ENCODE data around the gene MYO7A. TPM values are rescaled to one million over a fixed set of nuclear protein-coding genes. Genes with fewer than 3 reads are reported as not detected.

MYO7A gene
- total RNA-seq, 2 experiments from 2014 or later, result not detected

GRCh38 chr11:77236901-77237300, 108.9 kb downstream of the MYO7A start:
- DNase-seq (no peak), ATAC-seq (no peak)
- POLR2A ChIA-PET, result no interaction called here
- Mint-ChIP-seq H3K27ac (no peak overlapping the region), H3K4me3 (no peak overlapping the region), H3K36me3 (ENCODE audit: low read depth) (no peaks in the 10 kb centered on the region), H3K9me3 (ENCODE audit: insufficient read depth) (no peaks in the 10 kb centered on the region), H3K4me1 (ENCODE audit: low read depth) (no peaks in the 10 kb centered on the region), H3K27me3 (ENCODE audit: low read depth) (peaks cover 14% of the 10 kb centered on the region)
- CTCF ChIA-PET, result no interaction called here

- H3K27ac Mint-ChIP-seq, result no peak overlapping the region
- ATAC-seq, result no peak
Measured at GRCh38 chr11:77244277-77245027, 116.4 kb downstream of the MYO7A start.

GRCh38 chr11:77249427-77249826, 121.4 kb downstream of the MYO7A start:
- H3K4me3 Mint-ChIP-seq, result no peak overlapping the region
- H3K9me3 Mint-ChIP-seq (ENCODE audit: insufficient read depth), result peaks cover 5% of the 10 kb centered on the region
- H3K4me1 Mint-ChIP-seq (ENCODE audit: low read depth), result no peaks in the 10 kb centered on the region
- ATAC-seq (no peak), DNase-seq (no peak)
- CTCF ChIA-PET, result interaction anchor here (1.3 kb wide), 1 partner anchor 223 kb away, joined by 3 read pairs; no protein-coding TSS in a partner anchor
- no peak overlapping the region for H3K27ac Mint-ChIP-seq
- no peaks in the 10 kb centered on the region for H3K36me3 Mint-ChIP-seq (ENCODE audit: low read depth)
- no peaks in the 10 kb centered on the region for H3K27me3 Mint-ChIP-seq (ENCODE audit: low read depth)
- POLR2A ChIA-PET, result no interaction called here

More at GRCh38 chr11:77244277-77245027, 116.4 kb downstream of the MYO7A start:
- H3K4me3 Mint-ChIP-seq, result no peak overlapping the region
- POLR2A ChIA-PET, result no interaction called here
- CTCF ChIA-PET, result interaction anchor here (1.4 kb wide), 1 partner anchor 303 kb away, joined by 3 read pairs; no protein-coding TSS in a partner anchor
- DNase-seq, result no peak
- H3K9me3 Mint-ChIP-seq (ENCODE audit: insufficient read depth), result no peaks in the 10 kb centered on the region
- H3K36me3 Mint-ChIP-seq (ENCODE audit: low read depth), result no peaks in the 10 kb centered on the region
- H3K4me1 Mint-ChIP-seq (ENCODE audit: low read depth), result no peaks in the 10 kb centered on the region
- H3K27me3 Mint-ChIP-seq (ENCODE audit: low read depth), result no peaks in the 10 kb centered on the region

- H3K4me1 Mint-ChIP-seq (ENCODE audit: low read depth), result no peaks in the 10 kb centered on the region
- H3K27ac Mint-ChIP-seq, result no peak overlapping the region
- H3K4me3 Mint-ChIP-seq, result no peak overlapping the region
- ATAC-seq, result no peak
- no peak for DNase-seq
- no peaks in the 10 kb centered on the region for H3K36me3 Mint-ChIP-seq (ENCODE audit: low read depth)
- H3K9me3 Mint-ChIP-seq (ENCODE audit: insufficient read depth), result peaks cover 5% of the 10 kb centered on the region
- ChIA-PET CTCF (interaction anchor here (1.0 kb wide), 1 partner anchor 9 kb away, joined by 3 read pairs; no protein-coding TSS in a partner anchor), POLR2A (no interaction called here)
- no peaks in the 10 kb centered on the region for H3K27me3 Mint-ChIP-seq (ENCODE audit: low read depth)
Measured at GRCh38 chr11:77250881-77251640, 123.0 kb downstream of the MYO7A start.

GRCh38 chr11:77252555-77253270, 124.7 kb downstream of the MYO7A start:
- POLR2A ChIA-PET, result no interaction called here
- no peaks in the 10 kb centered on the region for H3K36me3 Mint-ChIP-seq (ENCODE audit: low read depth)
- DNase-seq, result no peak
- H3K4me3 Mint-ChIP-seq, result no peak overlapping the region
- H3K27me3 Mint-ChIP-seq (ENCODE audit: low read depth), result peaks cover 7% of the 10 kb centered on the region
- peaks cover 5% of the 10 kb centered on the region for H3K9me3 Mint-ChIP-seq (ENCODE audit: insufficient read depth)
- no peak for ATAC-seq
- H3K27ac Mint-ChIP-seq, result no peak overlapping the region
- CTCF ChIA-PET, result no interaction called here
- H3K4me1 Mint-ChIP-seq (ENCODE audit: low read depth), result no peaks in the 10 kb centered on the region

- CTCF ChIA-PET, result no interaction called here
- ATAC-seq (no peak), DNase-seq (no peak)
- H3K27ac Mint-ChIP-seq, result no peak overlapping the region
- no peaks in the 10 kb centered on the region for H3K4me1 Mint-ChIP-seq (ENCODE audit: low read depth)
- H3K27me3 Mint-ChIP-seq (ENCODE audit: low read depth), result peaks cover 10% of the 10 kb centered on the region
- POLR2A ChIA-PET, result no interaction called here
- peaks cover 5% of the 10 kb centered on the region for H3K9me3 Mint-ChIP-seq (ENCODE audit: insufficient read depth)
- H3K36me3 Mint-ChIP-seq (ENCODE audit: low read depth), result no peaks in the 10 kb centered on the region
- H3K4me3 Mint-ChIP-seq, result no peak overlapping the region
Measured at GRCh38 chr11:77253690-77254089, 125.6 kb downstream of the MYO7A start.

- ATAC-seq (no peak), DNase-seq (no peak)
- H3K27me3 Mint-ChIP-seq (ENCODE audit: low read depth), result peaks cover 34% of the 10 kb centered on the region
- peaks cover 3% of the 10 kb centered on the region for H3K9me3 Mint-ChIP-seq (ENCODE audit: insufficient read depth)
- no peak overlapping the region for H3K4me3 Mint-ChIP-seq
- no peaks in the 10 kb centered on the region for H3K4me1 Mint-ChIP-seq (ENCODE audit: low read depth)
- no peaks in the 10 kb centered on the region for H3K36me3 Mint-ChIP-seq (ENCODE audit: low read depth)
- no peak overlapping the region for H3K27ac Mint-ChIP-seq
- ChIA-PET POLR2A (no interaction called here), CTCF (interaction anchor here (1.2 kb wide), 1 partner anchor 9 kb away, joined by 3 read pairs; no protein-coding TSS in a partner anchor)
Measured at GRCh38 chr11:77259641-77260040, 131.6 kb downstream of the MYO7A start.

- peaks cover 3% of the 10 kb centered on the region for H3K9me3 Mint-ChIP-seq (ENCODE audit: insufficient read depth)
- ATAC-seq, result no peak
- H3K27me3 Mint-ChIP-seq (ENCODE audit: low read depth), result peaks cover 35% of the 10 kb centered on the region
- ChIA-PET CTCF (no interaction called here), POLR2A (no interaction called here)
- no peaks in the 10 kb centered on the region for H3K36me3 Mint-ChIP-seq (ENCODE audit: low read depth)
- DNase-seq, result no peak
- no peak overlapping the region for H3K4me3 Mint-ChIP-seq
- H3K4me1 Mint-ChIP-seq (ENCODE audit: low read depth), result no peaks in the 10 kb centered on the region
- H3K27ac Mint-ChIP-seq, result no peak overlapping the region
Measured at GRCh38 chr11:77262803-77263202, 134.8 kb downstream of the MYO7A start.

Other genes with a start within 250 kb of the MYO7A start
- gene B3GNT6, start 93.8 kb upstream of the MYO7A start, total RNA-seq, result not detected
- 1 to 10 TPM; 1.0 to 1.4 TPM for gene CAPN5, start 61.3 kb upstream of the MYO7A start, total RNA-seq
- not detected for gene OMP, start 25.4 kb upstream of the MYO7A start, total RNA-seq
- gene GDPD4, start 173.4 kb downstream of the MYO7A start, total RNA-seq, result not detected

All from activated CD8-positive, alpha-beta T cell treated with anti-CD3 and anti-CD28 coated beads, Interleukin-2, amount 10 ng/mL, durations not matched to agents 7 days and 5 days (primary cell).